ENCODE results near the gene CST11.

GRCh38 chr20:23444859-23445258 lies 7.8 kb downstream of the CST11 start:
- TF ChIP-seq CTCF (conservative IDR thresholded peaks at IDR 0.05 in 1 of 2, IDR thresholded peaks at IDR 0.05 in 1 of 2; ENCODE audit: extremely low read depth in 1 of 2, insufficient read depth in 1 of 2, low read depth in 1 of 2, low read length in 2 of 2), result no peak
- TF ChIP-seq EZH2 (IDR thresholded peaks at IDR 0.05; ENCODE audit: borderline replicate concordance, low read length), result no peak

Measured in mammary epithelial cell (primary cell).